Fibroblast of lung (primary cell): ENCODE data around the gene ZNF669.

Experiments
- EZH2 ChIP-seq: IDR thresholded peaks from 2 replicates; pipeline ENCODE4 v1.5.1; 2012; ENCODE audit warnings: low read length, control low read depth, mild to moderate bottlenecking; ENCODE audit errors: missing control alignments
- TF ChIP-seq, protein P1 (sequence below), 2 donors: IDR thresholded peaks in 1 of 2; conservative IDR thresholded peaks in 1 of 2; 1 replicate in 1 of 2; 2 replicates in 1 of 2; pipeline ENCODE4 v1.5.1; 2011 to 2012; ENCODE audit warnings: low read length in 2 of 2, control low read depth in 1 of 2, inconsistent platforms in 1 of 2, low read depth in 1 of 2, mild to moderate bottlenecking in 1 of 2

DNA sequence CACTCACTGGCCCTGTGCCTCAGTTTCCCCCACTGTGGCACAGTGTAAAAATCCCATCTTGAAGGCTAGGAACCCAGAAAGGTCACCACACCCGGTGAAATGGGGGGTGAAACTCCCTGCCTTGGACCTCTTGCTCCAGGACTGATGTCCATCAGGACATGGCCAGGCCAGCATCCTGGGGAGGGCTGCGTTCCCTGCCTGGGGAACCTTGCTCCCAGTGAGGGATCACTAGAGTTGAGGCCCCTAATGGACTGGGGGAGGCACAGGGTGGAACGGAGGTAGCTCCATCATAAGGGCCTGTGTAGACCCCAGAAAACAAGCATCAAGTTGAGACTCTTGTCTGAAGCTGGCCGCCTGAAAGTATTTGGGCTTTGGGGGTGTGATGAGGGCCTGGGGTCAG is 15.2 kb downstream of the ZNF669 start:
- TF ChIP-seq, protein P1, sequence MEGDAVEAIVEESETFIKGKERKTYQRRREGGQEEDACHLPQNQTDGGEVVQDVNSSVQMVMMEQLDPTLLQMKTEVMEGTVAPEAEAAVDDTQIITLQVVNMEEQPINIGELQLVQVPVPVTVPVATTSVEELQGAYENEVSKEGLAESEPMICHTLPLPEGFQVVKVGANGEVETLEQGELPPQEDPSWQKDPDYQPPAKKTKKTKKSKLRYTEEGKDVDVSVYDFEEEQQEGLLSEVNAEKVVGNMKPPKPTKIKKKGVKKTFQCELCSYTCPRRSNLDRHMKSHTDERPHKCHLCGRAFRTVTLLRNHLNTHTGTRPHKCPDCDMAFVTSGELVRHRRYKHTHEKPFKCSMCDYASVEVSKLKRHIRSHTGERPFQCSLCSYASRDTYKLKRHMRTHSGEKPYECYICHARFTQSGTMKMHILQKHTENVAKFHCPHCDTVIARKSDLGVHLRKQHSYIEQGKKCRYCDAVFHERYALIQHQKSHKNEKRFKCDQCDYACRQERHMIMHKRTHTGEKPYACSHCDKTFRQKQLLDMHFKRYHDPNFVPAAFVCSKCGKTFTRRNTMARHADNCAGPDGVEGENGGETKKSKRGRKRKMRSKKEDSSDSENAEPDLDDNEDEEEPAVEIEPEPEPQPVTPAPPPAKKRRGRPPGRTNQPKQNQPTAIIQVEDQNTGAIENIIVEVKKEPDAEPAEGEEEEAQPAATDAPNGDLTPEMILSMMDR (conservative IDR thresholded peaks at IDR 0.05 in 1 of 2, IDR thresholded peaks at IDR 0.05 in 1 of 2; ENCODE audit: low read depth in 1 of 2, low read length in 2 of 2), result no peak
- TF ChIP-seq EZH2, result no peak
